ENCODE results near the gene TAS2R38.
"Not testable (repeated sequence)": the region's sequence is repeated elsewhere in the genome, so short reads cannot be mapped to it uniquely, and the experiment has no call there.

The TAS2R38 gene

DNA sequence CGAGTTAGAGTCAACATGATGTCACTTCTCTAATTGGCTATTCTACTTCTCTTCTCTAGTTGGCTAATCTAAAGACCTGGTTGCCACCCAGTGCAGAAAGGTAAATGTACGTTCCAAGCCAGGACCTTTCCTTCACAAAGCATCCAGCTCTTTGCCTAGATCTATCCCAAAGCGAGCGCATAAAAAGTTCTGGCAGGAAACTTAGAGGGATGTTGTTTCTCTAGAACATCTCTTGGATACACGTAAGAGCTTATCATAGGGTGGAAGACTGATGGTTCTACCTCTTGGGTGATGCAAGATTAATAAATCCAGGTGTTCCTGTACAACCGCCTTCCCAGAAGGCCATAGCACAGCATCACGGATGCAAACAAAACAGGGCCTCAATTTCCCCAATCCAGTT lies at the start of gene TAS2R38:
Gene TAS2R38, minus strand, starts transcription at position 101 of the 400 bp plus-strand sequence. Its CDS starts 84 bp downstream, at position 17.
- DNase-seq, result no peak

DNA sequence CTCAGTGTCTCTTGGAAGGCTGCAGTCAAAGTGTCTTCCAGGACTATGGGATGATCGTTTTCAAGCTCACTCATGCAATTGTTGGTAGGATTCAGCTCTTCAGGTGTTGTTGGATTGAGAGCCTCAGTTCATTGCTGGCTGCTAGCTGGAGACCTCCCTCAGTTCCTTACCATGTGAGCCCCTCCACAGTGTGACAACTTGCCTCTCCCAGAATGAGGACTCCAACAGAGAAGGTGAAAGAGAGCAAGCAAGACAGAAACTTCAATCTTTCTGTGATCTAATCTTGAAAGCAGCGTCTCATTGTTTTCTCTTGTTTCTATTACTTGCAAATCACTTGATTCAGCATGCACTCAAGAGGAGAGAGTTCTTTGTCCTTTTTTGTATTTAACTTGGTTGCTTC lies 44.6 kb upstream of the TAS2R38 start:
- no peak for DNase-seq

DNA sequence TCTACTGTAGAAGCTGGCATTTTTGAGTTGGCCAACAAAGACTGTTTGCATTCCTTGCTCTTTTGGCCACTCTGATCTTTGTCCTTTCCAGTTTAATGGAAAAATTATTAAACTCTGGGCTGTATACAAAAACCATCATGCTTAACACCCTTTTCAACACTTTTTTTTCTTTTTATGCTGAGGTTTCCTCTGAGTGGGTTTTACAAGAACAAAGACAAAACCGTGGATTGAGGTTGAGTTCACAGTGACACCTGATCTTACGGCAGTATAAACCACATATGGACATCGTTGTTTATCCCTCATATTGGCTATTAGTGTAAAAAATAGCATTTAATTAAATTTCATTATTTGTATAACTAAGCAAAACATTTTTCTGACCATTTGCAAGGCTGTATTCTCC lies 43.9 kb upstream of the TAS2R38 start:
- no peak for DNase-seq

DNA sequence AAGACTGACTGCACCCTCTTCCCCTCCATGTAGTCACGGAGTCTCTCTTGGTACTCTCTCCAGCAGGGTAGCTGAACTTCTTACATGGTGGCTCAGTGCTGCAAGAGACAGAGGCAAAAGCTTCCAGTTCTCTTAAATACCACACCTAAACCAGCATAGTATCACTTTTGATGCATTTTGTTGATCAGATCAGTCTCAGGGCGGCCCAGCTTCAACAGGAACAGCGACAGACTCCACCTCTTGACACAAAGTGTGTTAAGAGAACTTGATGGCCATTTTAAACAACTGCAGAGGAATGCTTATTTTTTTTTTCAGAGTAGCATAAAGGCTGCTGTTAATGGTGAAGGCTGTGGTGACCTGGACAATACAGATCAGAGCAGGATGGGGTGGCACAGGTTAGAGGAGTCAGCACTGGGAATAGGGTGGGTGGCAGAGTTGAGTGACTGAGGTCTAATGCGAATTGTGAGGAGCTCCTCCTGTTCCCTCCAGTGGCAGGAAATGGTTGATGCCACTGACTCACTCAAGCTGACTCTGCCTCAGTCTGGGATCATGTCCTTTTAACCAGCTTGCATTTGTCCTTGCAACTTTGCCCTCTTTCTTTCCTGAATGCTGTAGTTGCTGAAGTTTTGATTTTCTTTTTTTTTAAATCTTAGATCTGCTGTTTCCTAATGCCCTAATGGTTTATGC lies 39.4 kb upstream of the TAS2R38 start:
- DNase-seq, result no peak

DNA sequence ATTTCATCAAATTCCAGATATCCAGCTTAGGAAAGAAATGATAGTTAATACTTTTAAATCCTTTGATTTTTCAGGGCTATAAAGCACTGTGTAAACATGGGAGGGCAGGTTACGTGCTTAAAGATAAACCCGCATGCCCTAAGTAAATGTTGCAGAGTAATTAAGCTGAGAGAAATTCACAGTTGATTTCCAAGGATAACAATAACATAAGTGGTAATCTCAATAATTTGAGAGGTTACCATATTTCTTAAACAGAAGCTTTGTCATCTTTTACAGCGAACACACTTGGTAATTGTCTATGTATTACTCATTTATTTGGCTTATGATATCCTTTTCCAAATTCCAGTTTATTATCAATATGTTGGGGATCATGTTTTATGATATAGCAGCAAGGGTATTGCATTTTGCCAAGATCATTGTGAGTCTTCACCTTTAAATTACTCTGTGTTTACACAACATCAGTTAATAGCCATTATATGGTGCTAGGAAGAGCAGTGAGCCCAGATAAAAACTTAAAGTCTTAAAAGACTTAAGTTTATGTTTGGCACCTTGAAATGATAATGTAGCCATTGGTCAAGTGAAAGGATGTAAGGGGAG lies 37.5 kb upstream of the TAS2R38 start:
- no peak for DNase-seq

DNA sequence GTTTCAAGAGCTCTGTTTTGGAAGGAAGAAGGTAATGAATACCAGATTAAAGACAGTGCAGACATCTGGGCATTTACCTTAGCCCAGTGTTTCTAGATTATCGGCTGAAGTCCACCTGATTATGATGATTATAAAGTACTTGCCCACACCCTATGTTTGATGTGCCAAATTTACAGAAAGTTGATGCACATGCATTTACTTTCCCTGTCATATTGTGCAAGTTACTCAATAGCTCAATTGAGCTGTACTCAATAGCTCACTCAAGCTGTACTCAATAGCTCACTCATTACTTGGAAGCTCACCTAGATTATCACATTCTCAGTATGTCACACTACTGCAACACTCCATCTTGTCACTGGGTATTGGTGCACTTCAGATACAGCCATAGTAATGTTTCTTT lies 35.6 kb upstream of the TAS2R38 start:
- no peak for DNase-seq

DNA sequence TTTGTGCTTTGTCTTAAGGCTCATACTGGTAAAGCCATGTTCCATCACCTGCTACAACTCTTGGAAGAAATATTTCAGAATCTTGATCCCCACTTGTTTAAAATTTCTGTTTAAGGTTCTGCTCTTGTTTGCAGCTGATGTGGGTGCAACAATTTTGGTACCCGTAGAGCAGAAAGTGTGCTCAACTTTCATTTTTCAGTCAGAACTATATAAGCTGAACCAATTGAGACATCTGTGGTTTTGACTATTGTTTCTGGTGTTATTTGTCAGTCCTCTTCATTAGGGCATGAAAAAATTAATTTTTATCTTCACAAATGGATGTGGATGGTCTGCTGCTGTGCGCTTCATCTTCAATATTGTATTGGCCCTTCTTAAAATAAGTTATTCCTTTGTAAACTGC lies 33.0 kb upstream of the TAS2R38 start:
- no peak for DNase-seq

DNA sequence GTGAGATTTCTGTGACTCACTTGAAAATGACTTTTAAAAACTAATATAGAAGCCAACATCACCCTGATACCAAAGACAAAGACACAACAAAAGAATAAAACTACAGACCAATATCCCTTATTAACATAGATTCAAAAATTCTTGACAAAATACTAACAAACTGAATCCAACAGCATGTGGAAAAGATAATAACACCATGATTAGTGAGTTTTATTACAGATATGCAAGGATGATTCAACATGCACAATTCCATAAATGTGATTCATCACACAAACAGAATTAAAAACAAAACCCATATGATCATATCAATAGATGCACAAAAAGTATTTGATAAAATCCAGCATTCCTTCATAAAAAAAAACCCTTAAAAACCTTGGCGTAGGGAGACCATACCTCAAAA lies 28.6 kb upstream of the TAS2R38 start:
- DNase-seq, result no peak

DNA sequence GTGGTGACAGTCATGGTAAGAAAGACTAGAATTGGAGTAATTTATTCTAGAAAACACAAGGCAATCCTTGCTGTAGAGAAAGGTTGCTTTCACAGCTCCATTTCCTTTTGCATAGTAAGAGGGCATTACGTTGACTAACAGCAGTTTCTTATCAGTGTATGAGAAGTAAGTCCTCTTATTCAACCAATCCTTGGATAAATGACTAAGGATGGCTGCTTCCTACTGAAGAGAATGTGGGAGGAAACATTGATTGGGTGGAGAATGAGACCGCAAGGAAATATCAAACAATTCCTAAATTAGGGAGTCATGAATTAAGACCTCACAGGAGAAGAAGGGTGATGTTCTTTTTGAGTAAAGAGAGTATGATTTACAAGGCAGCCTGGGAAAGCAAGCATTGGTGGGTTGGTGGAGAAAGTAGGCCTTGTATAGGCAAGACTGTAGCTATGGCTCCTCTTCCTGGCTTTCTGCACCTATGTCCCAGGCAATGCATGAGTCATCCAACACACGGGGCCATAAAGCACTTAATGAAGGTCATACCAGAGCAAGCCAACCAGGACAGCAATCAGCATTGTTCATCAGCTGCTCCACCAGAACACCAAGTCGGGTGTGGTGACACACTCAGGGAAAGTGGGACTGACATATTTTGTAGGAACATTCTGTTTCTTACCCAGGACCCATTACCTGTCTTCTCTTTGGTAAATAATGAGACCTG lies 27.7 kb upstream of the TAS2R38 start:
- no peak for DNase-seq

DNA sequence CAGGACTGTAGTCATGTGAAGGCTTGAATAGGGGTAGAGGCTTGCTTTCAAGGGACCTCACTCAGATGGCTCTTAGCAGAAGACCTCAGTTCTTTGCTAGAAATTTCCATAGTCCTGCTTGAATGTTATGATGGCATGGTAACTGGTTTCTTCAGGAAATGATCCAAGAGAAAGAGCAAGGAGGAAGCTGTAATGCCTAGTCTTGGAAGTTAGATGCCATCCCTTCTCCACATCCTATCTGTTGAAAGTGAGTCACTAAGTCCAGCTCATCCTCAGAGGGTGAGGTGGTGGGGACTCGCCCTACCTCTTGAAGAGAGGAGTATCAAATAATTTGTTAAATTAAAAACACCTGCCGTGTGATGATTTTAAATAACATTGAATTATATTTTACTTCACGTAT lies 26.7 kb upstream of the TAS2R38 start:
- DNase-seq, result no peak

DNA sequence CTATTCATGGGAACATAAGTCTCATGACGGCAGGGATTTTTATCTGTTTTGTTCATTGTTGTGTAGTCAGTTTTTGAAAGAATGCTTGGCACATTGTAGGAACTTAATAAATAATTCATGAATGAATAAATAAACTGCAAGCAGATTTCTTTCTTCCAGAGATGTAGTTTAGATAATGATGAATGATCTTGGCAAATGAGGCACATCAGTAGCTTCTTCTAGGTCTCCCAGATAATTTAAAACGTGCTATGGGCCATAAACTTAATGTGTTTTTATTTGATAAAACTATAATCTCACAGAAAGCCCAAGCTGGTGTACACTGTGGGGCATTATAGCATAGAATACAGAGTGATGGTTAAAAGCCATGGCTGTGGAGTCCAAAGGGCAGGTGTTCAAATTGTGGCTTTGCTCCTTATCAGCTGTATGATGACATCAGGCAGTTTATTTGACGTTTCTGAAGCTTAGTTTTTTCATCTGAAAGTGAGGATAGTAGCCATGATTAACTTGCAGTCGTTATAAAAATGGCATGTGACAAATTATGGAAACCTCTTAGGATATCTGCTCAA lies 25.6 kb upstream of the TAS2R38 start:
- no peak for DNase-seq

DNA sequence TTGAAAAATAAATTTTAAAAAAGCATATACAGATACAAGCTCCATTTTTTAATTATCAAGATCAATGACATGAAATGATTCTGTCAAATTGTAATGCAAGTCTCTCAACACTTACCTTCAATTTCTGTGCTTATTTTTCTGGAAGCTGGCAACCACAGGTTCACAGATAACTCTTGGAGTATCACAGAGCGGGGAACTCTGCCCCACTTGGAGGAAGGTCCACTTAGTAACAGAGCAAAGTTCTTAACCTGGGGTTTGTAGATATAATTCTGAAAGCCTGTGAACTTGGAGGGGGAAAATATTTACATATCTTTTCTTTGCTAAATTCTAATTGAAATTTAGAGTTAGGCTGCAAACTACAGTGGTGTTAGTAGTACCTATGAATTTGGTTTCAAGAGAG lies 19.8 kb upstream of the TAS2R38 start:
- no peak for DNase-seq

DNA sequence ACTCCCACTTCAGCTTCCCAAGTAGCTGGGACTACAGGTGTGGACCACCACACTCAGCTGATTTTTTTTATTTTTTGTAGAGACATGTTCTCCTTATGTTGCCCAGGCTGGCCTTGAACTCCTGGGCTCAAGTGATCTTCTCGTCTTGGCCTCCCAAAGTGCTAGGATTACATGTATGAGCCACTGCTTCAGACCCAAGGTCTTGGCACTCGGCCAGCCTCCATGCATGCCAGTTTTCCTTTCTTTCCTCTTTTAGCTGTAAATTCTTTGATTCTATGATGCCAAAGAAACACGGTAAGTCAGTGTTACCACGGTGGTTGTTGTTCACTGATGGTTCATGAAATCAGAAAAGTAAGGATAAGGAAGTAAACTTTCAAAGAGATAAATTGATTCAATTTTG lies 19.1 kb upstream of the TAS2R38 start:
- no peak for DNase-seq

DNA sequence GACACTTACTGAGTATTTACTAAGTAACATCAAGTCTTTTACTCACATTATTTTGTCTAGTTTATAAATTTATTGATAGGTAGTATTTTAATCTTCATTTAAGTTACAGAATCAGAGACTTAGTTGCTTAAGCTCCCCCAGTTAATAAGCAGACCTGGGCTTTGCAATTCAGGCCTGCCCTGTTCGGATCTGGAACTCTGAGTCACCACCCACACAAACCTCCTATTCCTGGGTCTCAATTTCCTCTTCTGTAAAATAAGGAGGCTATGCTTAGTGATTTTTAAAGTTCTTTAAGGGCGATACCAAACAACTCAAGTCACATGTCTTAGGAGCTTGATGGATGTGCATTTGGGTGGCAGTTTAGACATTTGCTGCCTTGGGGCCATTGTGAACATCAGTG lies 18.6 kb upstream of the TAS2R38 start:
- DNase-seq, result no peak

DNA sequence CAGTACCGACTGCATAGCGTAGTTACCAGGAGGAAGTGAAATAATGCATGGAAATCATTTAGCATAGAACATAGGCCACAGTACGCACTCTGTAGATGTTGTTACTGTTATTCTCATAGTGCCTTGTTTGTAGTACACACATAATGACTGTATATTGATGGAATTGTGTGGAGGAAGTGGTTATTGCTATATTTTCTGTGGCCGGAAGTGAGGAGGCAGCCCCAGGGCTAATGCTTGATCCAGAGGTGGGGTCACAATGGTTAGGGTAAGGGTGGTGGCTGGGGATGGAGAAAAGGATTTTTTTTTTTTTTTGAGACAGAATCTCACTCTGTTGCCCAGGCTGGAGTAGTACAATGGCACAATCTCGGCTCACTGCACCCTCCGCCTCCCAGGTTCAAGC lies 17.6 kb upstream of the TAS2R38 start:
- DNase-seq, result no peak

DNA sequence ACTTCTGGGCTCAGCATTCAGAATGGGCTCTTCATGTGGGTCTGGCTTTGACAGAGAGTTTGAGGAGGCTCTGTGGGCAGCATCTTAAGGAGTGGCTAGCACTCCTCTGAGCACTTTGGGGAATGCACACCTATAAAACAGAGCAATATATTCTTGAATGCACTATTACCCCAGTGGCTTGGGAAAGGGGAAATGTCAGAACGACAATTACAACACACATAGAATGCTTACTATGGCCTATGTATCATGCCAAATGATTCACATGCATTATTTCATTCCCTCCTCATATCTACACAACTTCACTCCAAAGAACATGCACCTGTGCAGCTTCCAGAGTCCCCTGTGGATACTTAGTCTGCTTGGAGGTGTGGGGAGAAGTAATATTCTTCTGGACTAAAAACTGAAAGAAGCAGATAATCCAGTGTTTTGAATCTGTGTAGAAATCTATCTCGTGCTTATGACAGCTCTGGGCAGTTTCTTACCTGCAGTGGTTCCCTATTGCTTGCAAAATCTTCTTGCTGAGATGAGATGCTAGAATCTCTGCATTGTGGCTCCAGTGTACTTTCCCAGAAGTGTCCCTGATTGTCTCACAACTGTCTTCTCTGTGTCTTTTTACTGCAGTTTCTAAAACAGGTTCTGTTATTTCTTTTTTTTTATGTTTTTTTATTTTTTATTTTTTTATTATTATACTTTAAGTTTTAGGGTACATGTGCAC lies 16.6 kb upstream of the TAS2R38 start:
- DNase-seq, result no peak

DNA sequence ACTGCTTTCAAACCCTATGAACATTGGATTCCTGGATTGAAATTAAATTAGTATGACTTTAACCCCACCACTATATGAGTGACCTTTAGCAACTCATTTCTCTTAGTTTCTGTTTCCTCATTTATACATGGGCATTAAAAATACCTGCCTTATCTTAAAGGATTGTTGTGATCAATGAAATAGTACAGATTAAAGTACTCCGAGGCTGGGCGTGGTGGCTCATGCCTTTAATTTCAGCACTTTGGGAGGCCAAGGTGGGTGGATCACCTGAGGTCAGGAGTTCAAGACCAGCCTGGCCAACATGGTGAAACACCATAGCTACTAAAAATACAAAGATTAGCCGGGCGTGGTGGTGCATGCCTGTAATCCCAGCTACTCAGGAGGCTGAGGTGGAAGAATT lies 14.2 kb upstream of the TAS2R38 start:
- DNase-seq, result not testable (repeated sequence)

DNA sequence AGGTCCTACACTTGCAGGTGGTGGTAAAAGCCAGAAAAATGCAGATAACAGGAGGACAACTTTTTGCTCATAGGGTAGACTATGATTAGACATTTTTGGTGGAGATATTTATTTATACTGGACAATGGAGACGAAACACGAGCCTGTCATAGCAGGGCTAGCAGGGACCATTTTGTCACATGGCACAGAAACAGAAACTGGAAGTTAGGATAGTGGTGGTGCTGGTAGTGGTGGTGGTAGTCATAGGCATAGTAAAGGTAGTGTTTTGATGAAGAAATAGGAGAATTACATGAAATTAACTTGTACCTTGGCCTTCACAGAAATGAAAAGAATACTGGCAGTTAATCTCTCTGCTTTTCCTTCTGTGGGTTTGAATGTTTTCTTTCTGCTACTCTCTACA lies 13.3 kb upstream of the TAS2R38 start:
- DNase-seq, result no peak

DNA sequence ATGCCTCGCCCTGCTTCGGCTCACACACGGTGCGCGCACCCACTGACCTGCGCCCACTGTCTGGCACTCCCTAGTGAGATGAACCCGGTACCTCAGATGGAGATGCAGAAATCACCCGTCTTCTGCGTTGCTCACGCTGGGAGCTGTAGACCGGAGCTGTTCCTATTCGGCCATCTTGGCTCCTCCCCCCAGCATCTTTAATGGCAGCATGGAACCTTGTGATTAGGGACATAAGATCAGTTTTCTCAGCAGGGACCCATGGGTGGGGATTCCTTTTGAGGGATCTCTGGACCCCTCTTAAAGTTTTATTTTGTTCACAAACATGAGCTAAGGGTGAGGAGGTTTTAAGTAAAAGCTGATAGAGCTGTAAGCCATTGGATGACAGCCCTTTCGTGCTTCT lies 12.4 kb upstream of the TAS2R38 start:
- DNase-seq, result not testable (repeated sequence)

DNA sequence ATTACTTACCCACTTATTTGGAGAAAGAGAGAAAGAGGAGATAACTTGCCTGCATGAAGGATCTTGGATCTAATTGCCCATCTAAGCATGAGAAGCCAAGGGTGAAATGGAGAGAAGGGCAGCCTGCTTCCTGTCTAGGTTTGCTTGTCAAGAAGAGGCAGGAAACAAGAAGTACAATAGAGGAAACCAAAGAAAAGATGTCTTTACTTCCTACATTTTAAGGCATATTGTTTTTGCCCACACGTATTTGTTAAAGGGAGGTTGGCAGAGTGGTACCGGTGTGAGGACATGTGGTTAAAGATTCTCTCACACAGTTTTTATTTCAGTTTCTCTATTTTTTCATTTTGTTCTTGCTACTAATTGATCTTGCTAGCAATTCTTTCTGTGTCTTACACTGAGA lies 6.0 kb upstream of the TAS2R38 start:
- DNase-seq, result no peak

DNA sequence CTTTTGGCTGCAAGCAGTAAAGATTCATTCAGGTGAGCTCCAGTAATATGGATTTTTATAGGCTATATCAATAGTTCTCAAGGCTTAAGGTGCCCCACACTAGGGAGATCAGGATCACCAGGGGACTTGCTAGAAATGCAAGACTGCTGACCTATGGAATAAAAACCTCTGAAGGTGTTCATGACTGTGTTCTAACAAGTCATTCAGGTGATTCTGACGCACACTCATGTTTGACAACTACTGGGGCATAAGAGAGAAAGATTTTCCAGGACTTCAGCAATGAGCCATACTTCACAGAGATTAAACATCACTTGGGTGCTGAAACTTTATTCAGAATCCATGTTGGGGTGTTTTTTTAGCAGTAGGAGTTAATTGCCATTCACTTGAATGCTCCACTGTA lies 4.8 kb upstream of the TAS2R38 start:
- no peak for DNase-seq

DNA sequence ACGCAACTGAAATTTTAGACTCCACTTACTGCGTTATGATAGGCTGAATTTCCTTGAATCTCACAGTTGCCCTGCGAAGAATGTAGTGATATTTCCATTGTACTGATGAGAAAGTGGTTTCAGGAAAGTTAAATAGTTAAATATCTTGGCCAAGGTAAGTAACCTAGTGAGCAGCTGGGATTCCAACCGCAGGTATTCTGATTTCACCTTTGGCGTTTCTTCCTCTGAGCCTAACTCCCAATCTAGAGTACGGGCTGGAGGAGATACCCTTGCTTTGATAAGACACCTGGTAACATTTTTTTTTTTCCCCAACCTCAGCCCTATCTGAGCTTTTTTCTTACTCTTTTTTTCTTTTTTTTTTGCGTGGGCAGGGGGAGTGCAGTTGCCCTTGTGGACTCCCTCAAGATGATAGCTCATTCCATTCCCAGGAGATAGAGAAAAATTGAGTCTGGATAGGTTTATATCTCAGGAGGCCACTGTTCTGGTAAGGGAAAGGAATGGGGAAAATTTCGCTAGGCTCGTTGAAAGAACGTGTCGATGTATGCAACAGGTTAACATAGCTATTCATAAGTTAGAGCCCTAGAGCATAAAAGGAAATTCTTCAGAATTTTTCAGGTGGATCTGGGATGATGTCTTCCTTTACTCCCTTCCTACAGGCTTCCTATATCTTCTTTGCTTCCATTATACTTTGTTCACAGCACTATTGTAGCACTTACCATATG lies 3.1 kb upstream of the TAS2R38 start:
- DNase-seq, result no peak
